GM23338 (cell line): ENCODE results near the gene MTMR3. TPM values are rescaled to one million over a fixed set of nuclear protein-coding genes. Genes with fewer than 3 reads are reported as not detected.

Experiments used
- ATAC-seq: fragments of 200-7000 bp; cut with Tn5 transposase; 3 replicates; pipeline ENCODE4 v1.9.1; 2020
- DNase-seq: peaks from one replicate; pipeline ENCODE4 v3.0.0-alpha.2; 2015; ENCODE audit warnings: low spot score
- H2AFZ ChIP-seq: fragments of 200-600 bp; sonication (generic); 2 replicates; pipeline ENCODE4 v1.8.0; 2016; ENCODE audit warnings: antibody characterized with exemption, mild to moderate bottlenecking, moderate library complexity
- H3F3A ChIP-seq: fragments of 200-600 bp; sonication (generic); replicated peaks from 2 replicates; pipeline ENCODE4 v1.8.0; 2017; ENCODE audit warnings: antibody characterized with exemption, mixed run types, low read depth
- H3K27ac ChIP-seq: fragments of 200-600 bp; sonication (generic); 2 replicates; pipeline ENCODE4 v1.6.1; 2016; ENCODE audit warnings: low read depth
- H3K27me3 ChIP-seq: fragments of 200-600 bp; sonication (generic); 2 replicates; pipeline ENCODE4 v1.8.0; 2016; ENCODE audit warnings: mild to moderate bottlenecking, mixed run types, moderate library complexity; ENCODE audit not compliant: insufficient read depth
- H3K36me3 ChIP-seq: fragments of 200-600 bp; sonication (generic); 2 replicates; pipeline ENCODE4 v1.8.0; 2016; ENCODE audit warnings: mild to moderate bottlenecking; ENCODE audit not compliant: insufficient read depth
- H3K4me1 ChIP-seq: fragments of 200-600 bp; sonication (generic); 2 replicates; pipeline ENCODE4 v1.8.0; 2016; ENCODE audit warnings: mild to moderate bottlenecking, moderate library complexity; ENCODE audit not compliant: insufficient read depth
- H3K4me2 ChIP-seq: fragments of 200-600 bp; sonication (generic); 2 replicates; pipeline ENCODE4 v1.7.1; 2017; ENCODE audit warnings: mixed run types
- H3K4me3 ChIP-seq: fragments of 200-600 bp; sonication (generic); 2 replicates; pipeline ENCODE4 v1.6.1; 2016; ENCODE audit warnings: mixed run types
- H3K79me2 ChIP-seq: fragments of 200-600 bp; sonication (generic); replicated peaks from 2 replicates; pipeline ENCODE4 v1.8.0; 2017; ENCODE audit warnings: mild to moderate bottlenecking; ENCODE audit not compliant: insufficient read depth
- H3K9me2 ChIP-seq: fragments of 200-600 bp; sonication (generic); 2 replicates; pipeline ENCODE4 v1.8.0; 2017; ENCODE audit not compliant: insufficient read depth
- H4K20me1 ChIP-seq: fragments of 200-600 bp; sonication (generic); replicated peaks from 2 replicates; pipeline ENCODE4 v1.8.0; 2017; ENCODE audit warnings: mild to moderate bottlenecking; ENCODE audit not compliant: insufficient read depth
- H3K27ac Mint-ChIP-seq: 2 replicates; pipeline ENCODE4 v1.8.0; 2020; ENCODE audit warnings: inconsistent platforms, mild to moderate bottlenecking, moderate library complexity, mixed read lengths
- H3K27me3 Mint-ChIP-seq: 3 replicates; pipeline ENCODE4 v1.8.0; 2022; ENCODE audit warnings: low read depth, mild to moderate bottlenecking, moderate library complexity, mixed read lengths, inconsistent platforms; ENCODE audit not compliant: insufficient read depth, poor library complexity
- H3K36me3 Mint-ChIP-seq: 3 replicates; pipeline ENCODE4 v1.8.0; 2021; ENCODE audit warnings: low read depth, mild to moderate bottlenecking, inconsistent platforms, moderate library complexity, mixed read lengths
- H3K4me1 Mint-ChIP-seq: 3 replicates; pipeline ENCODE4 v1.8.0; 2020; ENCODE audit warnings: mild to moderate bottlenecking, inconsistent platforms, mixed read lengths
- H3K4me3 Mint-ChIP-seq: 3 replicates; pipeline ENCODE4 v1.8.0; 2021; ENCODE audit warnings: moderate library complexity, mild to moderate bottlenecking, inconsistent platforms, mixed read lengths
- H3K9me3 Mint-ChIP-seq: 3 replicates; pipeline ENCODE4 v1.8.0; 2020; ENCODE audit warnings: moderate library complexity, mild to moderate bottlenecking, inconsistent platforms, mixed read lengths
- POLR2AphosphoS5 ChIP-seq: IDR thresholded peaks from 2 replicates; pipeline ENCODE4 v1.6.1; 2016; ENCODE audit warnings: antibody characterized with exemption, low read depth
- REST ChIP-seq: IDR thresholded peaks from one replicate; pipeline ENCODE4 v1.6.1; 2018; ENCODE audit warnings: antibody characterized with exemption; ENCODE audit not compliant: unreplicated experiment
- microRNA-seq: library from miRNA; unstranded; fragments of <30 nt; microRNA quantifications from one replicate; pipeline ENCODE4, GENCODE V29; 2017
- polyA plus RNA-seq: library from polyadenylated mRNA; unstranded; fragments of >200 nt; fragmentation: Nextera tagmentation; extraction: Ambion mirVana; gene quantifications from 2 replicates; pipeline ENCODE4 v1.2.1, GENCODE V29; 2016
- small RNA-seq: library from RNA; depleted of rRNA; stranded (forward); fragments of <200 nt; gene quantifications from one replicate; pipeline ENCODE3, GENCODE V24; 2014; ENCODE audit warnings: low replicate concordance
- total RNA-seq: library from RNA; depleted of rRNA; stranded (reverse); fragments of >200 nt; shearing (Covaris generic); gene quantifications from 2 replicates; pipeline ENCODE4 v1.2.3, GENCODE V29; 2014; rRNA removed

The MTMR3 gene
- total and polyA plus RNA-seq, 2 experiments from 2014 or later: 5.2 to 27.4 TPM

- DNase-seq: peak; percentile 100
- Mint-ChIP-seq H3K27me3 (peaks cover 7% of the 10 kb centered on the region), H3K4me3 (peak within 1 kb of the TSS; percentile 60; the same call in 2 of the 3 replicates), H3K9me3 (peaks cover 11% of the 10 kb centered on the region; the same call in 1 of the 3 replicates), H3K4me1 (peaks cover 17% of the 10 kb centered on the region), H3K27ac (peak within 1 kb of the TSS; percentile 79; the same call in 1 of the 2 replicates), H3K36me3 (peaks cover 4% of the 10 kb centered on the region; the same call in 2 of the 3 replicates)
- Histone ChIP-seq H3K27me3 (no peaks in the 10 kb centered on the region), H3K79me2 (no peaks in the 10 kb centered on the region), H3K36me3 (no peaks in the 10 kb centered on the region), H2AFZ (peak within 1 kb of the TSS; percentile 92), H3F3A (no peaks in the 10 kb centered on the region), H3K4me3 (peak within 1 kb of the TSS; percentile 62), H4K20me1 (no peaks in the 10 kb centered on the region), H3K4me2 (peak within 1 kb of the TSS; percentile 77), H3K27ac (0 out of 2 replicates have a peak within 1 kb of the TSS, but pooled peaks have one; percentile 26), H3K4me1 (peaks cover 5% of the 10 kb centered on the region; the same call in 1 of the 2 replicates), H3K9me2 (no peaks in the 10 kb centered on the region)
- peak; percentile 52; the same call in 1 of the 2 replicates for TF ChIP-seq POLR2AphosphoS5
- no peak for TF ChIP-seq REST
- ATAC-seq: peak; percentile 96
Measured at GRCh38 chr22:30079952-30080533, 197.1 kb downstream of the MTMR3 start, which contains the start of gene HORMAD2. TSS of gene HORMAD2 (plus strand) at chr22:30080464. CDS start at chr22:30093953, 13,489 bp downstream.

Small RNAs within 50 kb of the gene (microRNA-seq; reads per million reads assigned to microRNA genes)
- gene MIR6818: not detected

Small RNAs within 50 kb of the gene (small RNA-seq; reads per million reads assigned to genes)
- gene MIR6818 (not detected), gene RNU6-331P (not detected)

Other genes starting within 250 kb of the MTMR3 start
- 0.24 and 0.35 TPM in 2 replicates for gene CABP7, start 163.2 kb upstream of the MTMR3 start, total RNA-seq
- gene CABP7, start 163.2 kb upstream of the MTMR3 start, polyA plus RNA-seq: 0.06 and 0.23 TPM in 2 replicates
- gene ZMAT5, start 116.2 kb upstream of the MTMR3 start, total RNA-seq: 12.2 and 14.6 TPM in 2 replicates
- gene ZMAT5, start 116.2 kb upstream of the MTMR3 start, polyA plus RNA-seq: 25.1 and 25.4 TPM in 2 replicates
- 78.0 and 91.3 TPM in 2 replicates for gene UQCR10, start 115.8 kb upstream of the MTMR3 start, total RNA-seq
- 535 and 550 TPM in 2 replicates for gene UQCR10, start 115.8 kb upstream of the MTMR3 start, polyA plus RNA-seq
- 30.5 and 32.4 TPM in 2 replicates for gene ASCC2, start 44.9 kb upstream of the MTMR3 start, total RNA-seq
- 31.3 and 34.6 TPM in 2 replicates for gene ASCC2, start 44.9 kb upstream of the MTMR3 start, polyA plus RNA-seq
- gene HORMAD2, start 197.3 kb downstream of the MTMR3 start, total RNA-seq: not detected in 2 replicates
- 0.37 and 0.40 TPM in 2 replicates for gene HORMAD2, start 197.3 kb downstream of the MTMR3 start, polyA plus RNA-seq